Head of caudate nucleus (tissue), 42 donors: ENCODE data around the gene UQCRH.
"Not testable (repeated sequence)": the region's sequence is repeated elsewhere in the genome, so short reads cannot be mapped to it uniquely, and the experiment has no call there.

Source experiments
- DNase-seq, 42 donors: peaks; one replicate each; pipeline versions ENCODE4 v3.0.0 to v3.0.0-alpha.2; 2020 to 2021; ENCODE audit warnings: mixed read lengths in 7 of 42
- intact Hi-C: fragments of 100-400 bp; cut with DNase I; formaldehyde crosslinking; loops from one replicate; pipeline ENCODE4 v1.15.0; 2022

Gene UQCRH

GRCh38 chr1:46289976-46290375 lies 13.5 kb upstream of the UQCRH start:
- DNase-seq: no peak

DNA sequence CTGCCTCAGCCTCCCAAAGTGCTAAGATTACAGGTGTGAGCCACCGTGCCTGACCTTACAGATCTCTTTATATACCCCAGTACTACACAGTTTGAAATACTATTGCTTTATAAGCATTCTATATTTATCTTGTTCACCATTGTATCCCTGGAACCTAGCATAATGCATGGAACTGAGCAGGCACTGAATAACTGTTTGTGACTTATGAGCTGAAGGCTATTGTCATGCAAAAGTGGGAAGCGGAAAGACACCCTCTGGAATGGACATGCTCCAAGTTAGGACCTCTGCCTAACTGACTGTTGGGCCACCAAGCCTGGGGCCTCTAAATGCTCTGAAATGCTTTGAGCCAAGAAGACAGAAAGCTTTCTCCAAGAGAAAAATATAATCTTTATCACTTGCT lies 8.2 kb upstream of the UQCRH start:
- DNase-seq: no peak

More at GRCh38 chr1:46289976-46290375, 13.5 kb upstream of the UQCRH start:
- intact Hi-C loops: no loop called here

GRCh38 chr1:46298387-46298786 lies 5.1 kb upstream of the UQCRH start:
- DNase-seq: no peak
- intact Hi-C loops: no loop called here

More for the DNA sequence above, 8.2 kb upstream of the UQCRH start:
- intact Hi-C loops: no loop called here

DNA sequence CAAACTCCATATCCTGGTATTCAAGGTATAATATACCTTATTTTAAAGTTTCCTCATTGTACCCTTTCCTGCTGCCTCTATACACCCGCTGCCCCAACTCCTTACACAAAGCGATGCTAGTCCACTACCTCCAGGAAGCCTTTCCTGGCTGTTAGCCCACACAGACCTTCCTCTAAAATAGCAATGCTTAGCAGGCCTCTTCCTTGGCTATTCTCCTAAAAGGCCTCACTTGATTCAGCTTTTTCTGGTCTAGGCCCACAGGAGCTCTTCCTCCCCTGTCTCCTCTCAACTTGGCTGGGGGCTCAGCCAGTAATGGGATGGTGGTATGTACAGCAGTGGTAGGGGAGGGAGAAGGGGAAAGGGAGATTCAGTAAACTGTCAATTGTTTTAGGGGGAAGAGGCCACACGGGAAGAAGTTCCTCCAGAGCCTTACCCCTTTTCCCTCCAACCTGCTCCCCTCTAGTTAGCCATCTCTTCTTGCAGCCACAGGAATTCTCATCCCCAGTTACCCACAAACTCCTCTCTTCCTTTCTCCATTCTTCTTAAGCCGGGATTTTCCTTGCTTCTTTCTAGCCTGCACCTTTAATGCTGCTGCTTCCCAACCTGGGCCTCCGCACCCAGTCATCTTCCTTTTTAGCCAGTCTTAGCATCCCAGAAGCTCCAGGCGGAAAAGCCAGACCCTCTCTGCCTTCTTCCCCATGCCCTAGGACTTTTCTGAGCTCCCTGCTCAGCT lies 2.7 kb upstream of the UQCRH start:
- DNase-seq: peak in 2 of 42 donors; percentile 7 to 8
- intact Hi-C loops: loop anchor here (5.0 kb wide), 1 partner anchor 41 kb away; the partner anchor contains the start of gene NSUN4

GRCh38 chr1:46301406-46301807 lies 2.1 kb upstream of the UQCRH start:
- intact Hi-C loops: loop anchor here (5.0 kb wide), 1 partner anchor 41 kb away; the partner anchor contains the start of gene NSUN4
- peak in 1 of 42 donors; percentile 26 for DNase-seq

GRCh38 chr1:46301808-46302640 lies 1.5 kb upstream of the UQCRH start:
- peak in 38 of 42 donors; percentile 8 to 71 (median 48) for DNase-seq
- intact Hi-C loops: loop anchor here (2.0 to 5.0 kb wide), 2 partner anchors 40 to 55 kb away; partner anchors contain the start of genes NSUN4 and RAD54L

- intact Hi-C loops: loop anchor here (2.0 to 5.0 kb wide), 2 partner anchors 40 to 56 kb away; partner anchors contain the start of genes NSUN4 and RAD54L
- peak in 25 of 42 donors; percentile 9 to 74 (median 40) for DNase-seq
These were observed 859 bp upstream of the UQCRH start for GRCh38 chr1:46302641-46303037.

GRCh38 chr1:46303872-46304326 lies 401 bp downstream of the UQCRH start:
- intact Hi-C loops: loop anchor here (2.0 to 5.0 kb wide), 2 partner anchors 38 to 57 kb away; partner anchors contain the start of genes NSUN4 and RAD54L
- peak in 2 of 42 donors; percentile 3 to 6 for DNase-seq

GRCh38 chr1:46306159-46306530 lies 2.6 kb downstream of the UQCRH start:
- no peak for DNase-seq
- intact Hi-C loops: no loop called here

DNA sequence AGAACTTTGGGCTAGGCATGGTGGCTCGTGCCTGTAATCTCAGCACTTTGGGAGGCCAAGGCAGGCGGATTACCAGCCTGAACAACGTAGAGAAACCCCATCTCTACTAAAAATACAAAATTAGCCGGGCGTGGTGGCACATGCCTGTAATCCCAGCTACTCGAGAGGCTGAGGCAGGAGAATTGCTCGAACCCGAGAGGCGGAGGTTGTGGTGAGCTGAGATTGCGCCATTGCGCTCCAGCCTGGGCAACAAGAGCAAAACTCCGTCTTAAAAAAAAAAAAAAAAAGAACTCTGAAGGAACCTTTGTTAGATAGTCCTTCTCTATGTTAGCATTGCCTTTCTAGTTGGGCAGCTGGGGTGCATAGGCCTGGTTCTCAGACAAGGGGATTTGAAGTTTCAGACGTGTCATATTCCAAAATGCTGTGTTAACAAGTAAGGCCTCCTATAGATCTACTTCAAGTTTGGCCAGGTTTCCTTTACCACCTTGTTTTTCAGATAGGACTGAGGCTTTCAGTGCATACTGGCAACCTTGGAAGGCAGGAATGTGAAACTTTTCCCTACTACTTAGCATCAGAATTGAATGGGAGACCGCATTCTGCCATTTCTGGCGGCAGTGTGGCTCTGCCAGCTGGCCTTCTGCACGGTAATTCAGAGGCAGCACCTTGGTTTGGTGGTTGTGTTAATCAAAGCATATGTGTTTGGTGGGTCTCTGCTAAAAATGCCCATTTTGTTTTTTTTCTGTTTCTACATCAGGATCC lies 6.1 kb downstream of the UQCRH start:
- DNase-seq: peak in 1 of 42 donors; percentile 17
- intact Hi-C loops: no loop called here

DNA sequence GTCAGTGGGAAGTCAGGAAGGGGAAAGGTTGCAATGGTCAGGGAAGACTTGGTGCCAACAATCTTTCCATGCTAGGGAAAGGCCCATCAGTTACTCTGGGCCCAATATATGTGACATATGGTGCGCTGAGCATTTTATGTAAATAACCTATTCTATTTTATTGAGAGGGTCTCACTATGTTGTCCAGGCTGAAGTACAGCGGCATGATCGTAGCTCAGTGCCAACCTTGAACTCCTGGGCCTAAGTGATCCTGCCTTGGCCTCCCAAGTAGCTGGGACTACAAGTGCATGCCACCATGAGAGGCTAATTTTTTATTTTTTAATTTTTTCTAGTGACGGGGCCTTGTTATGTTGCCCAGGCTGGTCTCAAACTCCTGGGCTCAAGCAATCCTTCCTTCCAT lies 6.8 kb downstream of the UQCRH start:
- intact Hi-C loops: no loop called here
- peak in 1 of 42 donors; percentile 8 for DNase-seq

GRCh38 chr1:46315669-46316403 lies 12.3 kb downstream of the UQCRH start:
- DNase-seq: peak in 1 of 42 donors; percentile 6
- intact Hi-C loops: no loop called here

DNA sequence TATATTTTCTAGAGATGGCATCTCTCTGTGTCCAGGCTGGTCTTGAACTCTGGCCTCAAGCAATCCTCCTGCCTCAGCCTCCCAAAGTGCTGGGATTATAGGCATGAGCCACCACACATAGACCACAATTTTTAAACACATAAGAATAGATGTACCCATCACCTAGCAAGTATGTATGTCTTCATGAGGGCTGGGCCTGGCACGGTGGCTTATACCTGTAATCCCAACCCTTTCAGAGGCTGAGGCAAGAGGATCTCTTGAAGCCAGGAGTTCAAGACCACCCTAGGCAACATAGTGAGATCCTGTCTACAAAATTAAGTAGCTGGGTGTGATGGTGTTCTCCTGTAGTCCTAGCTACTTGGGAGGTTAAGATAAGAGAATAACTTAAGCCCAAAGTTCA lies 13.8 kb downstream of the UQCRH start:
- intact Hi-C loops: no loop called here
- peak in 1 of 42 donors; percentile 15 for DNase-seq

GRCh38 chr1:46319301-46319700 lies 15.8 kb downstream of the UQCRH start:
- intact Hi-C loops: not testable (repeated sequence)
- DNase-seq: peak in 1 of 42 donors; percentile 20

- peak in 1 of 42 donors; percentile 10 for DNase-seq
- intact Hi-C loops: not testable (repeated sequence)
These were observed 16.7 kb downstream of the UQCRH start for GRCh38 chr1:46319960-46320914.

DNA sequence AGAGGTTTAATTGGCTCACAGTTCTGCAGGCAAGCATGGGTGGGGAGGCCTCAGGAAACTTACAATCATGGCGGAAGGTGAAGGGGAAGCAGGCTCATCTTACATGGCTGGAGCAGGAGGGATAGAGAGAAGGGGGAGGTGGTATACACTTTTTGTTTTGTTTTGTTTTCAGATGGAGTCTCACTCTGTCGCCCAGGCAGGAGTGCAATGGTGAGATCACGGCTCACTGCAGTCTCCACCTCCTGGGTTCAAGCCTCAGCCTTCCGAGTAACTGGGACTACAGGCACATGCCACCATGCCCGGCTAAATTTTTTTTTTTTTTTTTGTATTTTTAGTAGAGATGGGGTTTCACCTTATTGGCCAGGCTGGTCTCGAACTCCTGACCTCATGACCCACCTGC lies 18.7 kb downstream of the UQCRH start:
- intact Hi-C loops: not testable (repeated sequence)
- DNase-seq: peak in 1 of 42 donors; percentile 14
